ENCODE data around the gene ARHGAP26. TPM values are rescaled to one million over a fixed set of nuclear protein-coding genes. Genes with fewer than 3 reads are reported as not detected.

Gene ARHGAP26
- total RNA-seq, 2 experiments from 2014 or later = 10.2 to 11.0 TPM

DNA sequence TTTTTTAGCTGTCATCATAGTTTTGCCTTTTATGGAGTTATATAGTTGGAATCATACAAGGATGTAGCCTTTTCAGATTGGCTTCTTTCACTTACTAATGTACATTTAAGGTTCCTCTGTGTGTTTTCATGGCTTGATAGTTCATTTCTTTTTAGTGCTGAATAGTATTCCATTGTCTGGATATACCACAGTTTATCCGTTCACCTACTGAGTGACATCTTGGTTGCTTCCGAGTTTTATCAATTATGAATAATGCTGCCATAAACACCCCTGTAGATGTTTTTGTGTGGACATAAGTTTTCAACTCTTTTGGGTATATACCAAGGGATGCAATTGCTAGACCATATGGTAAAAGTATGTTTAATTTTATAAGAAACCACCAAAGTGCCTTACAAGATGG, 497.0 kb downstream of the ARHGAP26 start:
- Mint-ChIP-seq H3K36me3 (peaks cover 13% of the 10 kb centered on the region), H3K4me3 (no peak overlapping the region), H3K27ac (no peak overlapping the region), H3K9me3 (peaks cover 37% of the 10 kb centered on the region), H3K4me1 (peaks cover 3% of the 10 kb centered on the region), H3K27me3 (no peaks in the 10 kb centered on the region)
- no peak for DNase-seq

DNA sequence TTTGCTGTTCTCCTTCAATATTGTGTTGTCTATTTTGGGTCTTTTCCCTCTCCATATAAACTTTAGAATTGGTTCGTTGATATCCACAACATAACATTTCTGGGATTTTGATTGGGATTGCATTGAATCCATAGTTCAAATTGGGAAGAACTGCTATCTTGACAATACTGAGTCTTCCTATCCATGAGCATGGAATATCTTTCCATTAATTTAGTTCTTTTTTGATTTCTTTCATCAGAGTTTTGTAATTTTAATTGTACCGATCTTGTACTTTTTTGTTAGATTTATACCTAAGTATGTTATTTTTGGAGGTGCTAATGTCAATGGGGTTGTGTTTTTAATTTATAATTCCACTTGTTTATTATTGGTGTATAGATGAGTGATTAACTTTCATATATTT, 498.2 kb downstream of the ARHGAP26 start:
- no peaks in the 10 kb centered on the region for H3K27me3 Mint-ChIP-seq
- peaks cover 38% of the 10 kb centered on the region for H3K9me3 Mint-ChIP-seq
- no peak for DNase-seq
- H3K4me1 Mint-ChIP-seq = no peaks in the 10 kb centered on the region
- no peak overlapping the region for H3K4me3 Mint-ChIP-seq
- H3K36me3 Mint-ChIP-seq = peaks cover 17% of the 10 kb centered on the region
- no peak overlapping the region for H3K27ac Mint-ChIP-seq

DNA sequence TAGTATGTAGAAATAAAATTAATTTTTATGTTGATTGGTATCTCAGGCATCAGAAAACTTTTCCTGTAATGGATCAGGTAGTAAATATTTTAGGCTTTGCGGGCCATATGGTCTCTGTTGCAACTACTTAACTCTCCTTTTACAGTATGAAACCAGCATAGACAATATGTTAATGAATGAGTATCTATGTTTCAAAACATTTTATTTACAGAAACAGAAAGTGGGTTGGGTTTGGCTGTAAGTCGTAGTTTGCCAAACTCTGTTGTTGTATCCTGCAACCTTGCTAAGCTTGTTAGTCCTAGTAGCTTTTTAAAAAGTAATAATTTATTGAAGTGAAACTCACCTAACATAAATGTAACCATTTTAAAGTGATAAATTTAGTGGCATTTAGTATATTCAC, 501.3 kb downstream of the ARHGAP26 start:
- peaks cover 8% of the 10 kb centered on the region for H3K4me1 Mint-ChIP-seq
- DNase-seq = no peak
- no peak overlapping the region for H3K4me3 Mint-ChIP-seq
- no peak overlapping the region for H3K27ac Mint-ChIP-seq
- no peaks in the 10 kb centered on the region for H3K27me3 Mint-ChIP-seq
- peaks cover 21% of the 10 kb centered on the region for H3K36me3 Mint-ChIP-seq
- H3K9me3 Mint-ChIP-seq = peaks cover 26% of the 10 kb centered on the region

DNA sequence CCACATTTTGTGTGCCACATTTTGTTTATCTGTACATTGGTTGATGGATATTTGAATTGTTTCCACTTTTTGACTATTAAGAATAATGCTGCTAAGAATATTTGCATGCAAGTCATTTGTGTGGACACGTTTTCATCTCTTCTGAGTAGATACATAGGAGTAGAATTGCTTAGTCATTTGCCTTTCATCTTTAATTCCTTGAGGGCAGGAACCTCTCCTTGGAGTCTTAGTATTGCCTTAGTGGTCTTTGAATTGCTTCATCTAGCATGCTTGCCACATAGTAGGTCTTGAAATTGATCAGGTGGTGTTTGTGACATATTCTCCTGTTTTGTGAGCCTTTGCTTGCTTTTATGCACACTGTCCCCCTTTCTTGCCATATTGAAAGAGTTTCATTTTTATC, 504.8 kb downstream of the ARHGAP26 start:
- no peak for DNase-seq
- H3K27ac Mint-ChIP-seq = no peak overlapping the region
- peaks cover 3% of the 10 kb centered on the region for H3K9me3 Mint-ChIP-seq
- peaks cover 8% of the 10 kb centered on the region for H3K4me1 Mint-ChIP-seq
- H3K36me3 Mint-ChIP-seq = peaks cover 18% of the 10 kb centered on the region
- H3K4me3 Mint-ChIP-seq = no peak overlapping the region
- H3K27me3 Mint-ChIP-seq = no peaks in the 10 kb centered on the region

DNA sequence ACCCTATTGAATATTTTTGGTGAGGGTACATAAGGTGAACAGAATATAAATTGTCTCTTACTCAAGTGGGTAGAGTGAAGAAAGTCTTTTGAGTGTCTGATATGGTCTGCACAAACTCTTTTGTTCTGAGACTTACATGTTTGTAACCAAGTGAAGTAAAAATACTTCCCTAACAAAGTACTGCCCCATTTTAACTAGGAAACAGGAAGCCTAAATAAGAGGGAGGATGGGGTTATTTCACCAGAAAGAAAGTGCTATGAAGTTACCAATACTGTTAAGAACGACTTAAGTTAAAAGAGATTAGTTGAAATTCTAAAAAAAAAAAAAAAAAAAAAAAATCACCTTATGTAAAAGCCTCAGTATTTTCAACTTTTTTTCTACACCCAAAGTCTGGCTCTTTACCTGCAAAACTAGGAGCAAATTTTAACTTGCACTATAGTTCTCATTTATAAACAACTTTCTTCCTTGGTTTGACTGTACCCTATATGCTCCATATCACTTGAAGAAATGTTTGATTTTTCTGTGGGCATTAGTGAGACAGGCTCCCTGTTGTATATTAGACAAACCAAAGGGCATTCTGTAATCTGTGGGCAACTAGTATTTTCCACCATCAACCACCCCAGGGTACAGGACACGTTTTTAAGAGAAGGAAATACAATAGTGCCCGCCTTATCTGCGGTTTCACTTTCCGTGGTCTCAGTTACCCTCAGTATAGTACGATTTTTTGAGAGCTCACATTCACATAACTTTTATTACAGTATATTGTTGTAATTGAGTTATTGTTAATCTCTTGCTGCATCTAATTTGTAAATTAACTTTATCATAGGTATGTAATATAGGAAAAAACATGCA, 505.6 kb downstream of the ARHGAP26 start:
- H3K9me3 Mint-ChIP-seq = peaks cover 2% of the 10 kb centered on the region
- H3K4me3 Mint-ChIP-seq = no peak overlapping the region
- no peak for DNase-seq
- H3K36me3 Mint-ChIP-seq = peaks cover 19% of the 10 kb centered on the region
- H3K4me1 Mint-ChIP-seq = peaks cover 8% of the 10 kb centered on the region
- no peaks in the 10 kb centered on the region for H3K27me3 Mint-ChIP-seq
- no peak overlapping the region for H3K27ac Mint-ChIP-seq

DNA sequence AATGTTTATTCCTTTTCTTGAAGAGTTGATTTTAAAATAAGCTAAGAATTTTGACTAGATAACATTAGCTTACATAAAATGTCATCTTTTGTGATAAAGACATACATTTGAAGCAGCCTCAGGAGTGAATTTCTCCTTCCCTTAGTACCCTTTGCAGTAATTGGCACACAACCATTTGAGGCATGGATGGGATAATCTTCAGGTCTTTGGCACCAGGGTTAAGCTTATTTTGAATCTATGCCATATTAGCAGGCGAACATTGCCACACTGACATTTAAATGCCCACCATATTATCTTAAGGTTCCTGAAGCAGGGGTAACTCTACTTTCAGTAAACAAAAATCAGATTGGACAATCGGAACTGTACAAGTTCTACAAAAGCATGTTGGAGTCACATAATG, 507.4 kb downstream of the ARHGAP26 start:
- Mint-ChIP-seq H3K4me1 (peaks cover 8% of the 10 kb centered on the region), H3K27ac (no peak overlapping the region), H3K36me3 (peaks cover 19% of the 10 kb centered on the region), H3K27me3 (no peaks in the 10 kb centered on the region), H3K4me3 (no peak overlapping the region), H3K9me3 (peaks cover 1% of the 10 kb centered on the region)
- no peak for DNase-seq

Other genes with a start within 250 kb of the ARHGAP26 start
- gene FGF1, start 84.3 kb upstream of the ARHGAP26 start, total RNA-seq = not detected